GM21390 (cell line): Measurements from ENCODE around the gene KLHL29.

Experiments
- ATAC-seq: cut with Tn5 transposase; IDR thresholded peaks from one replicate; pipeline ENCODE4 v1.9.1; 2021; ENCODE audit not compliant: unreplicated experiment

KLHL29 gene

DNA sequence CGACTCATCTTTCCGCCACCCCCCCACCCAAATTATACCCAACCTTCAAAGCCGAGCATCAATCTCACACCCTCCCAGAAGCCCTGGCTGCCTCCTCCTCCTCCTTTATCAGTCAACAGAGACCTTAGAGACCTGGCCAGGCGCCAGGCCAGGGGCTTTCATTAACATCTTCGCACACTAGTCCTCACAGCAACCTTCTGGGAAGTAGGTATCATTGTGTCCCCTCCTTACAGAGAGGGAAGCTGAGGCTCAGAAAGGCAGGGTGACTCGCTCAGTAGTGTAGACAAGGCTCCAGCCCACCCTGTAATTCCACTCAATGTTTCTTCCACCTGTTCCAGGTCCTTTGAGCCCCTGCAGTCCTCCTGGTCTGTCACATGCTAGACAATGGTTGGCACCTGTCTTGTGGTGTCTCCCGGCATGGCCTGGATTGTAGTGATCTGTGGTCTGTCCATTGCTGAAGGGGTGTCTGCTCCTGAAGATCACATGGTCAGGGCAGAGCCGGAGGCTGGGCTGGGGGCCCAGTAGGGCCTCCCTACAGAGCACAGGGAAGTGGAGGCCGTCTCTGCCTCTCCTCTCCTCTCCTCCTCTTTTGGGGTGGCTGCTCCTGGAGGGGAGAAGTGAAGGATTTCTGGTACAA, 36.0 kb downstream of the KLHL29 start:
- ATAC-seq: no peak

DNA sequence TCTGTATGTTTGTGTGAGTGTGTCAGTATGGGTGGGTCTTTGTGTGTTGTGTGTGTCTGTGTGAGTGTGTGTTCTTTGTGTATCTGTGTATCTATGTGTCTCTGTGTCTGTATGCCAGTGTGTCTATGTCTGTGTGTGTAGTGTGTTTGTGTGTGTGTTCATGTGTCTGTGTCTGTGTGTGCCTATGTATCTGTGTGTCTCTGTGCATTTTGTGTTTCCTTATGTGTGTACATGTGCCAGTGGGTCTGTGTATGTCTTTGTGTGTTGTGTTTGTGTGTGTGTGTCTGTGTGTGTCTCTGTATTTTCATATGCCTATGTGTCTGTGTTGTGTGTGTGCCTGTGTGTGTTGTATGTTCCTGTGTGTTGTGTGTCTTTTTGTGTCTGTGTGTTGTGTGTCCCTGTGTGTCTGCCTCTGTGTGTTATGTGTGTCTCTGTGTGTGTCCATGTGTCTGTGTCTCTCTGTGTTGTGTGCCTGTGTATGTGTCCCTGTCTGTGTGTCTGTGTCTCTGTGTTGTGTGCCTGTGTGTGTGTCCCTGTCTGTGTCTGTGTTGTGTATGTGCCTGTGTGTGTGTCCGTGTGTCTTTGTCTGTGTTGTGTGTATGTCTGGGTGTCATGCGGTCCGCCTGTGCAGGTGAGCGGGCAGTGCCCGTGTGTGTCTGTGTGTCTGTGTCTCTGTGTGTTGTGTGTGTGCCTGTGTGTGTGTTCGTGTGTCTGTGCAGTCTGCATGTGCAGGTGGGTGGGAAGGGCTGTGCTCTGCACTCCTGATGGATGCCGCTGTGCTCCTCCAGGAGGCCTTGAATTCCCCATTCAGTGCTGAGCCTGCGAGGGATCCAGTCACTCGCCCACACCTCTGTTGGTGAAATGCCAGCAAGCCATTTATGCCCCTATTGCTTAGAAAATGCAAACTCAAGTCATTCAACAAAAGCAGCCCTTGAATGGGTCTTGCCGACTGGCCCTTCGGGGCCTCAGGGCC, 37.4 kb downstream of the KLHL29 start:
- no peak for ATAC-seq

DNA sequence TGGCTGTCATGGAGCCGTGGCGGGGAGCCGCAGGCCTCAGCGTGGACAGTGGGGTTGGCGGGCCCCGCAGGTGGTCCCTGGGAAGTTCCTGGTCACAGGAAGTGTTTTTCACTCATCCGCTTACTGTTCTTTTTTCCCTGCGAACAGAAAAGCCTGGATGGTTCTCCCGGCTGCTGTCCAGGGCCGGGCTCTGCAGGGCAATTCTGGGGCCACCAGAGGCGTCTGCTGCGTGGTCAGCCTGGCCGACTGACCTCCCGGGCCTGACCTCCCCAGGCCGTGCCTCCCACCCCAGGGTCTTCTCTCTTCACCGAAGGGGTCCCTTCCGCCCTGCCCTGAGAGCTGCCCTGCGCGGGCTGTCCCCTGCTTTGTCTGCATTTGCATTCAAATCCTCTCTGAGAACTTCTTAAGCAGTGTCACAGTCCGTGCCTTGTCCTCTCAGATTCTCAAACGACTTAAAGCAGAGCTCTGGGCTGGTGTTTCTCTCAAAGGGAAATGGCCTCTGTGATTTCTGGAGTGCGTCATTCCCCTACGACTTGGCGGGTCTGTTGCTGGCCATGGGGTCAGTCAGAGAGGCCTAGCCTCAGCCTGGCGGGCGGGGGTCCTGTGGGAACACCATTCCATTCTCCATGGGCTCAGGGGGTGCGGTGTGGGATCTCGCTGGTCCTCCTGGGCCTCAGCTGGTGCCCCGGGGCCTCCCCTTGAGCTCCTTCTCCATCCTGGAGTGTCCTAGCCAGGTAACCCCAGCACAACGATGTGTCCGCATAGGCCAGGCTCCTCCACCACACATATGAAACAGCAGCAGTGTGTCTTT, 38.3 kb downstream of the KLHL29 start:
- ATAC-seq: no peak

DNA sequence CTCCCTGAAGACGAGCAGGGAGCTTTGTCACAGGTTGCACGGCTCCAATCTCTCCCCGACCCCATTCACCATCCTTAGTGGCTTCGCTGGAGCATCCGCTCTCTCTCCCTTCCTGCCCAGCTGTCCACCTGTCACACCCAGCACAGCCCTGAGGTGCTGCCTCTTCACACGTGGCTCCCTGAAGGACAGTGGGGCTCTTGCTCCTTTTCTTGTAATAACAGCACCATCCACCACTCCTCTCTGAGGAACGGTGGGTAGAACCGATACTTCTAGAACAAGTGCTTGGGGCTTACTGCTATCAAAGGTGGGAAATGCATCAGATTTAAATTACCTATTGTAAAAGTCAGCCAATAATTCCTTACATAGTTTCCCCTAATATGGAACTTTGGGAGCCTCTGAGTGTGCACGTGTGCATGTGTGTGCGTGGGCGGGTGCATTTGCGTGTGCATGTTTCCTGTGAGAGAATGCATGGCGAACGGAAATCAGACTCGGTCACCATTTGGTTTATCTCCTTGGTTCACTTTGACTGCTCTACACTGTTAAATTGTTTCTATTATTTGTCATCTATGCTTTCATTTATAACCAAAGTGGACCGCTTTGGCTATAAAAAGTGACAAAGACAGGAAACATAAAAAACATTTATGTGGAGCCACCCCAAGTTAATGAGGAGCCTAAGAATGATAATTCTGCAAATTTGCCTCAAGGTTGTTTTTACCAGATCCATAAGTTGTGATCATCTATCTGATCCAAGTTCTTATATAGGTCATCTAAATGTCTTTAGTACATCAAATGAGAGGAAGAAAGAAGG, 39.1 kb downstream of the KLHL29 start:
- ATAC-seq: no peak

DNA sequence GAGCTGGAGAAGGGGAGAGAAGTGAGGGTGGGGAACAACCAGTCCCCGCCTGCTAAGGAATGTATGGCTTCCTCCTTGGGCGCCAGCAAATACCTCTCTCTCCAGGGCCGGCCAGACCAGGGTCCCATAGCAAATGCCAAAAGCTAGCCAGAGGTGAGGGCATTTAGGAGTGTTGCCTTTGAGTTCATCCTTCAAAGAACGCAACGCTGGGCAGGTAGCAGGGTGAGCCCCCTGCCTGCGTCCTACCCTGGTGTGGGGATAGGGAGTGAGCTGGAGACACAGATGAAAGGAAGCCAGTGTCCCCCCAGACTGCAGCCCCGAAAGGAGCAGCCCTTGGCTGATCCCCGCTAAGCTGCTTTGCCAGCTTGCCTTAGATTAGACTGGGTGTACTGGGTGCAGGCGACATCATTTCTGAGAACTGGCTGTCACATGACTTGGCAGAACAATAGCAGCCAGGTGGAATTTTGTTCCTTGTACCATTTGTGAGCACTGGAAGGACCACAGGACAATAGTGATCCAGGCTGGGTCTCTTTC, 40.4 kb downstream of the KLHL29 start:
- ATAC-seq: no peak

DNA sequence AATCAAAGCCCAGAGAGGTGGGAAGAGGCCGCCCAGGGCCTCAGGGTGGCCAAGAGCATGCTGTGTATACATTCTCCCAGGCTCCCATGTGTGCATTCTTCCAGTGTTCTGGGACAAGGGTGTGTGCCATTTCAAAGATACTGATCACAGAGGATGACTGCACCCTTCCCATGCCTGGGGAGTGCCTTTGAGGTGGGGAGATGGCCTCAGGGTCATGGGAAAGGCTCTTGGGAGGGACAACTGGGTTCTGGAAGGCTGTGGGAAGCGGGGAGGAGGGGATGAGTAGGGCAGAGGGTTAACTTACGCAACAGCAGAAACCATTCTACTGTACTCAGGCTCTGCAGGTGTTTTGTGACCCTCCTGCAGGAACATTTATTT, 40.9 kb downstream of the KLHL29 start:
- no peak for ATAC-seq

DNA sequence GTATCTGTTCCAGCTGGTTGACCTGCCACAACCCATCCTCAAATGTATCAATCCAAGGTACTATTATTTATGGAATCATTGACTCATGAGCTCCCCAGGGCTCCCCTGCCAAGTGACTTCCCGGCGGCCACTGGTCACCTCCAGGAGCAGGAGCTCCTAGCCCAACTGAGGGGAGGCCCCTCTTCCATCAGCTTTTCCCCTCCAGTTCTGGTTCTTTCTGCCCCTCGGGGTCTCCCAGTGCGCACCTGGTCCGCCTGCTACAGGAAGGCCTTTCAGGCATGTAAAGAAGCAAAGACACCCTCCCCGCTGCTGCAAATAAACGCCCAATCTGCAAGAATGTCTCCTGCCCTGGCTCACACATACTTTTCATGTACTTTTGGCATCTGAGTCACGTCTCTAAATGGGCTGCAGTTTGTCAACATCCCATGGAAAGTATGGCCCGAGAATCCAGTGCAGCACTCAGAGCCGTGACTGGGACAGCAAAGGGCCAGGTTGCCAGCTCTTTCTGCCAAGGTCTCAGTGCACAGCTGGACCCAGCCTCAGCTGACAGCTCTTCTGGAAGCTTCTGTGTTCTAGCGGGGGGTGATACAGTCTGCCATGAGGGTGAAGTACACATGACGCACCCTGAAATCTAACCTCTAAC, 41.4 kb downstream of the KLHL29 start:
- ATAC-seq: no peak

DNA sequence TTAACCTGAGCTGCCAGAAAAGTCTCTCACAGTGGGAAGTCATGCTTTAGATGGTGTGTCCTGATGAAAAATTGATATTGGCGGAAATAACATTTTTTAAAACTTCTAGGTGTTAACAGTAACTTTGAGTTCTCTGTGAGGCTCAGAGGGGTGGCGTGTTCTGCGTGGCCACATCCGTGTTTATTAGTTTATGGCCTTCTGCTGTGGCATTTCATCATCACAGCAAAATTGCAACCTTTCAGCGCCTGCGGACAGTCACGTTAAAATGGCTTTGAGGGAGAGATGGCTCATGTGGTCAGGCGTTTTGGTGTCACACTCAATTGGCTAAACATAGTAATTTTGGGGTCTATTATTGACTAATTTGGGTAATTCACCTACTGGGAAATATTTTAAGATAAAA, 42.4 kb downstream of the KLHL29 start:
- ATAC-seq: no peak

DNA sequence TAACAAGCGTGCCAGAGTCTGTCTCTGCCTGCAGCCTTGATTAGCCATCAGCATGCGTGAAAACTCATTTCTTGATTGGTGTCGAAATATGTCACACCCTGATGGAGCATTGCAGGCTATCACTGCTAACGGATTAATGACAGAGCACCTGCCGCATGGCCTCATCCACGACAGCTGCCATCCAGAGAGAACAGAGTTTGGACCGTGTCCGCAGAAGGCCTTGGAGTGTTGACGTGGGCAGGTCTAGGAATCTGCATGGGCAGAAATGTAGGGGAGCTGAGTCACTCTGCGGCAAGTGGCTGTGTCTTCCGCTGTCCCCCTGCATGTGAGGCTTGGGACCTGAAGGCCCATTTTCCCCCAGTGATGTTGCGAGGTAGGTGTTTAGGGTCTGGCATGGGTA, 43.0 kb downstream of the KLHL29 start:
- no peak for ATAC-seq

DNA sequence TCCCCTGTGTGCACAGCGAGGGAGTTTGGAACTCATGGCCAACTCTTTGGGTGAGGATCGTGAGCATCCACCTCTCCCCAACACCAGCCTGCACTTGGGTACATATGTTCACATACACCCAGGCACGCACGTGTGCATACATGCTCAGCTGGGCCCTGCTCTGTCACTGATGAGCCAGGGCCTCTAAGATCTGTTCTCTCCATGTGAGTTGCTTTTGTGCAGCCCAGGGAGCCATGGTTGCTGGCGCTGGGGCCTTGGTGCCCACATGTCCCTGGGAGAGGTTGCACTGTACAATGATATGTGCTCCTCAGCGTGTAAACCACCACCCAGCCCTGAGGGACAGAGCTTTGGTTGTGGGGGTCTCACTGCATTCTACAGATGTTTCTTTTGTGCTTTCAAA, 44.1 kb downstream of the KLHL29 start:
- ATAC-seq: no peak

DNA sequence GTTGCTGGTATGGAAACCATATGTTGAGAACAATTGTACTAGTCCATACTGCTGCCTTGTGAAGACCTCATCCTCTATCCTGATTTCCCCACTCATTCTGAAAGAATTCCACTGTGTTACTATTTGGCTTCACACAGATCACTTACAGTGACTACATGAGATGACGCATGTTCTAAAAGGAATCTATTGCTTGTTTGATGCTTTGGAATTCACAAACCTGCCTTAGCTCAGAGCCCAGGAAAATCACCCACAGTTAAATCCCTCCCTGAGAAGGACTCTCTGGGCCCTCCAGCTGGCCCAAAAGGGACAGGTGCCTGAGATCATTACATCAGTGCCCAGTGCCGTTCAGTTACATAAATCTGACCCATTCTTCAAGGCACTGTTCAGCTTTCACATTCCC, 45.3 kb downstream of the KLHL29 start:
- no peak for ATAC-seq

DNA sequence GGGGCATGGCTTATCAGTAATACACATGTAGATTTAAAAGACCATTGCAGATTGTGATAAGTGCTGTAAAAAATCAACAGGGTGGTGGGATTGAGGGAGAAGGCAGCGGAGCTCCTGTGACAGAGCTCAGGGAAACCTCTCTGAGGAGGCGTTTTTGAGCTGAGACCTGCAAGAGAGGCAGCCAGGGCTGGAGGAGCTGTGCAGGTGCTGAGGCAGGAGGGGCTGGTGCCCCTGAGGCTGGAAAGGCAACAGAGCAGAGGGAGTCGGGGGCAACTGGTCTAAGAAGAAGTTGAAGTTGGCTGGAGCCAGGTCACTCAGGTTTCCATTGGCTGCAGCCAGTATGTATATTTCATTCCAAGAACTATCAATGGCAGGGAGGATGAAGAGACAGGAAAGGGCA, 47.6 kb downstream of the KLHL29 start:
- no peak for ATAC-seq

DNA sequence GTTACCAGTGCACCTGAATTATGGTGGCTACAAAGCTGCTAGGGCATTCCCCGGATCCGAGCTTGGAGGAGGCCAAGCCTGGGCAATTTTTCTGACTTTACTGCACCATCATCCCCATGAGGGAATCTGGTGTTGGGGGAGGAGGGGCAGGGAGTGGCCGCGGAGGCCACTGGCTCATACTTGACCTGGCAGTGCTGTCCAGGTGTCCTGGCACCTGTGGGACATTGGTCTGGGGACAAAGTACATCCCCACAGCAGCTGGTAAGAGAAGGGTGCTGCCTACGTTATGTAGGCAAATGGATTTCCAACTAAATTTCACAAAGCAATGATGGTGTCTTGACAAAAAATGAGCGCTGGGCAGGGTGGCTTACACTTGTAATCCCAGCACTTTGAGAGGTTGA, 48.3 kb downstream of the KLHL29 start:
- no peak for ATAC-seq

DNA sequence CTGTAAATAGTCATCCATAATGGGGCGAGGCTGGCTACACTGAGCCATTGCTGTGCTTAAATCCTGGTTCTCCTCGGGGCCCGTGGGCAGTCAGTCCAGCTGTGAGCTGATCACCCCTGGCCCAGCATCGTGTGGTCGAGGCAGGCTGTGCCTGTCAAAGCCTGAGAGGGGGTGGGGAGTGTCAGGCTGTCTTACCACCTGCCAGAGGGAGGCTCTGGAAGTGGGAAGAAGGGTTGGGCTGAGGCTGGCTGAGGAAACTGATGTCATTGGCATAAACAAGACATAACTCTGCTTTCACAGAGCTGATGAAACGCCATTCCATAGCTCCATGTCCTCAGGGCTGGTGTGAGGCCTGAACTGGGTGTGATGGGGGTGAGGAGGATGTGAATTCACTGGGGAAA, 49.7 kb downstream of the KLHL29 start:
- no peak for ATAC-seq

DNA sequence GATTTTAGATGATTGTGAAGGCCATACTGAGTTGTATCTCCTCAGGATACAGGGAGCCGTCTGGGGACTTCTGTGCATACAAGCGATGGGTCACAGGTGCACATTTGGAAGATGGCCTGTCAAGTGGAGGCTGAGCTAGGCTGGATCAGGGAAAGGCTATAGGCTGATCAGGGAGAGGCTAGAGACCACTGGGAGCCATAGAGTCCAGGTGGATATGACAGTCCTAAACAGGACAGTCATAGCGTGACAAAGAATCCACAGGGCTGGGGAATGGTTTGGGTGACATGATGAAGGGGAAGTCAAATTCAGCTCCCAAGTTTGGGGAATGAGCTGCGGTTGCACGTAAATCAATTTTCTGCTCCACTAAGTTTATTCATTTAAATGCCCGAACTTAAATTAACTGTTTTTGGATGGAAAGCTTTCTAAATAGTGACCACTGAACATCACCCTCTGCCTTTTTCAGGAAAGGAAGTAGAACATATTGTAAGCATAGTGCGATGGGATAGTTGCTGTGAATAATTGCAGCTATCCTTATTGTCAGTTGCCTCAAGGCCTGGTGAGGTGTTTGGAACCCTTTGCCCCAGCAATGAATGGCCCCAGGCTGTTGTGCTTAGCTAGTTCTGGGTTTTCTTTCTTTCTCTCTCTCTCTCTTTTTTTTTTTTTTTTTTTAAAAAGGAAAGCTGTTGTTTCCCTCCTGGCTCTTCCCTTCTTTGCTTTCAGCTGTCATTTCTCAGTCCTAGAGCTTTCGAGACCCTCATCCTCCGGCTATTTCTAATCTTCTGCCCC, 50.5 kb downstream of the KLHL29 start:
- no peak for ATAC-seq

DNA sequence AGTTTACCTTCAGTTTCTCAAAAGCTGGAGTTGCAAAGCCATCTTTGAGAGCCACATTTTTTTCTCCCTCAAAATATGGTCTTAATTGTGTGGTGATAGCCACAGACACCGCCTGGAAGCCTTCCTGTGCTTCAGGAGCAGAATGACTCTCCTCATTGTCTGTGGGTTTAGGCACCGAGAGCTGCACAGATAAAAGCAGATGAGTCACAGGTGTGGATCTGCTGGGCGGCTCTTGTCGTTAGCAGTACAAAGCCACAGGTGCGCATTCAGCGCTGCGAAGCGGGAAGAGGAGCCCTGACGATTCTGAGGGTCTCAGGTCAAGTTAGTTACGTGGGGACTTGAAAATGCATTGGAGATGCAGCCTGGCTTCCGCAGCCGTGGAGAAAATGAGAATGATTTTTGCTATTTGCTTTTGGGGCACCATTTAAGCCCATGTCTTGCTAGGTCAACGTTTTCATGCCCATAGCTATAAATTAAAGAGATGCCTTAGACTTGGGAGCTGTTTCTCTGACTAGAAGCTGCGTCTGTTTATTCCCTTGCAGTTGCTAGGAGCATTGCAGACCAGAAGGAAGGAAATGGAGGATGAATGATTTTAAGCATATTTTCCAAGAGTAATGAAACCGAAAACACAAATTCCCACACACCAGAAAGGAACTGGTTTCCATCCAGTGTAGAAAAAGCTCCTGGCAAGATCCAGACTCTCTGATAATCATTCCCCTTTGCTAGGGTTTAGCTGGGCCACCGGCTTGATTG, 51.5 kb downstream of the KLHL29 start:
- no peak for ATAC-seq

DNA sequence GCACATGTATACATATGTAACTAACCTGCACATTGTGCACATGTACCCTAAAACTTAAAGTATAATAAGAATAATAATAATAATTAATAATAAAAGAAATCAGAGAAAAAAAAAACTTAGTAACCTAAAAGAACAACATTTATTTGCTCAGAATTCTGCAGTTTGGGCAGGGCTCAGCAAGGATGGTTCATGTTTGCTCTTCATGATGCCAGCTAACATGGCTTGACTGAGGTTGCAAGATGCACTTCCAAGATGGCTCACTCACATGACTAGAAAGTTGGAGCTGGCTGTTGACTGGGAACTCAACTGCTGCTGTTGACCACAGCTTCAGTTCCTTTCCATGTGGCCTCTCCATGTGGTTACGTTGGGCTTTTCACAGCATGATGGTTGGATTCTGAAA, 56.4 kb downstream of the KLHL29 start:
- ATAC-seq: no peak

DNA sequence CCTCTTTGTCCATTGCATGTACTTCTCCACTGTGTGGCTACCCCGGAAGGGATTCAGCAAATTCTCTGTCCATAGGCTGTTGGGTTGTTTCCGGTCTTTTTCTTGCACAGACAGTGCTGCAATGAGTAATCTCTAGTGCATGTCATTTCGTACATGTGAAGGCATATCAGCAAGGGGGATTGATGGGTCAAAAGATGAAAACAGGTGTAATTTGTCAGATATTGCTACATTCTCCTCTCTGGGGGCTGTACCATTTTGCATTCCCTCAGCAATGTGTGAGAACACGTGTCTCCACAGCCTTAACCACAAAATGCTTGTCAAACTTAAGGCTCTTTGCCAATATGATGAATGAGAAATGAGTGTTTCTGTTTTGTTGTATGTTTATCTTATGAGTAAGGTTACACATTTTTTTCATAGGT, 60.5 kb downstream of the KLHL29 start:
- ATAC-seq: no peak

DNA sequence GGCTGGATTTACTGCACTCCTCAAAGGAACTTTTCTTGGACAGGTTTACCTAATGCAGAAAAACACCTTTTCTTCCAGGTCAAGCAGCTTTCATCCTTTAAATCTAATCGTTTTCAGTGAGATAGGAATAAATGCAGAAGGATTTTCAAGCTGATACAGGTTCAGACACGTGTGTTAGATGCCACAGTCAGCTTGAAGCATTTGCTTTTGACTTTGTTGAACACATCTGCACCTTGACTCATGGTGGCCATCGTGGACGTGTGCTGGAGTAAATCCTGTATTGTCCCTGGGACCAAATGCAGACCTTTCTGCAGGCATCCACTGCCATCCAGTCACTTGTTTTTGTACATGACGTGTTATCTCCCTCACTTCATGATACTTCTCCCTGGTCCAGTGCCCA, 61.9 kb downstream of the KLHL29 start:
- no peak for ATAC-seq
